Esophagus squamous epithelium (tissue), 4 donors: ENCODE data around the gene OR10C1.

ENCODE experiments used
- POLR2A ChIP-seq, 4 donors: fragments of 450-650 bp; IDR thresholded peaks; one replicate each; pipeline ENCODE4 v1.6.1; 2017; ENCODE audit warnings: antibody characterized with exemption in 4 of 4, mild to moderate bottlenecking in 4 of 4, moderate library complexity in 3 of 4
- TF ChIP-seq, protein P1 (sequence below), 6 experiments: fragments of 450-650 bp in 4 of 6; fragments of 200-600 bp in 2 of 6; sonication (generic) in 2 of 6; IDR thresholded peaks; one replicate each; pipeline ENCODE4 v1.5.1; 2016 to 2019; ENCODE audit warnings: antibody characterized with exemption in 6 of 6, mild to moderate bottlenecking in 4 of 6, moderate library complexity in 4 of 6

- TF ChIP-seq, protein P1, sequence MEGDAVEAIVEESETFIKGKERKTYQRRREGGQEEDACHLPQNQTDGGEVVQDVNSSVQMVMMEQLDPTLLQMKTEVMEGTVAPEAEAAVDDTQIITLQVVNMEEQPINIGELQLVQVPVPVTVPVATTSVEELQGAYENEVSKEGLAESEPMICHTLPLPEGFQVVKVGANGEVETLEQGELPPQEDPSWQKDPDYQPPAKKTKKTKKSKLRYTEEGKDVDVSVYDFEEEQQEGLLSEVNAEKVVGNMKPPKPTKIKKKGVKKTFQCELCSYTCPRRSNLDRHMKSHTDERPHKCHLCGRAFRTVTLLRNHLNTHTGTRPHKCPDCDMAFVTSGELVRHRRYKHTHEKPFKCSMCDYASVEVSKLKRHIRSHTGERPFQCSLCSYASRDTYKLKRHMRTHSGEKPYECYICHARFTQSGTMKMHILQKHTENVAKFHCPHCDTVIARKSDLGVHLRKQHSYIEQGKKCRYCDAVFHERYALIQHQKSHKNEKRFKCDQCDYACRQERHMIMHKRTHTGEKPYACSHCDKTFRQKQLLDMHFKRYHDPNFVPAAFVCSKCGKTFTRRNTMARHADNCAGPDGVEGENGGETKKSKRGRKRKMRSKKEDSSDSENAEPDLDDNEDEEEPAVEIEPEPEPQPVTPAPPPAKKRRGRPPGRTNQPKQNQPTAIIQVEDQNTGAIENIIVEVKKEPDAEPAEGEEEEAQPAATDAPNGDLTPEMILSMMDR (IDR thresholded peaks at IDR 0.05) = no peak
- no peak for TF ChIP-seq POLR2A (IDR thresholded peaks at IDR 0.05)
Observed at GRCh38 chr6:29403801-29404200, 35.3 kb upstream of the OR10C1 start.
